ENCODE data around the gene HEATR9. TPM values are rescaled to one million over a fixed set of nuclear protein-coding genes. Genes with fewer than 3 reads are reported as not detected.

Gene HEATR9
- total RNA-seq, 2 experiments from 2014 or later, result 0.38 to 0.70 TPM

DNA sequence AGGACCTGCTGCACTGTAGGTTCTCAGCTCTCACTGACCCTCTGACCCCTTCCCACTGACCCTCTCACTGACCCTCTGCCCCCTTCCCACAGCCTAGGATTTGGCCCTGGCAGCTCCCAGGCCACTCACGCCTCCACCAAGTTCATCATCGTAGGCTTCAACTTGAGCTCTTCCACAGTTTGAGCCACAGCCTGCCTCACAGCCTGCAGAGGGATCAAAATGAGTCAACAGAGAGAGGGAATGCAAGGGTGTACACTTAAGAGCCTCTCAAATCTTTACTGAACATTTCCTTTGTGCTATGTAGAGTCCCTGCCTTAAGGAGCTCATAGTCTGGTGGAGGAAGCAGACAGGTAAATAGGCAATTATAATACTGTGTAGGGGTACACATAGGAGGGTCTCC lies 12.1 kb downstream of the HEATR9 start:
- Mint-ChIP-seq H3K9me3 (no peaks in the 10 kb centered on the region), H3K36me3 (ENCODE audit: low read depth) (peaks cover 12% of the 10 kb centered on the region), H3K4me3 (no peak overlapping the region), H3K27me3 (no peaks in the 10 kb centered on the region), H3K4me1 (ENCODE audit: low read depth) (peaks cover 10% of the 10 kb centered on the region), H3K27ac (peak overlapping the region; percentile 12)
- DNase-seq (no peak), ATAC-seq (no peak)
- TF ChIP-seq, protein P1, sequence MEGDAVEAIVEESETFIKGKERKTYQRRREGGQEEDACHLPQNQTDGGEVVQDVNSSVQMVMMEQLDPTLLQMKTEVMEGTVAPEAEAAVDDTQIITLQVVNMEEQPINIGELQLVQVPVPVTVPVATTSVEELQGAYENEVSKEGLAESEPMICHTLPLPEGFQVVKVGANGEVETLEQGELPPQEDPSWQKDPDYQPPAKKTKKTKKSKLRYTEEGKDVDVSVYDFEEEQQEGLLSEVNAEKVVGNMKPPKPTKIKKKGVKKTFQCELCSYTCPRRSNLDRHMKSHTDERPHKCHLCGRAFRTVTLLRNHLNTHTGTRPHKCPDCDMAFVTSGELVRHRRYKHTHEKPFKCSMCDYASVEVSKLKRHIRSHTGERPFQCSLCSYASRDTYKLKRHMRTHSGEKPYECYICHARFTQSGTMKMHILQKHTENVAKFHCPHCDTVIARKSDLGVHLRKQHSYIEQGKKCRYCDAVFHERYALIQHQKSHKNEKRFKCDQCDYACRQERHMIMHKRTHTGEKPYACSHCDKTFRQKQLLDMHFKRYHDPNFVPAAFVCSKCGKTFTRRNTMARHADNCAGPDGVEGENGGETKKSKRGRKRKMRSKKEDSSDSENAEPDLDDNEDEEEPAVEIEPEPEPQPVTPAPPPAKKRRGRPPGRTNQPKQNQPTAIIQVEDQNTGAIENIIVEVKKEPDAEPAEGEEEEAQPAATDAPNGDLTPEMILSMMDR (IDR thresholded peaks at IDR 0.05), result no peak
- POLR2A ChIA-PET, result interaction anchor here (0.7 to 1.2 kb wide), 4 partner anchors 9 to 47 kb away, joined by 3 to 5 read pairs (median 3); no protein-coding TSS in a partner anchor
- intact Hi-C loops (cut with micrococcal nuclease), result no loop called here
- CTCF ChIA-PET, result interaction anchor here (0.7 to 1.3 kb wide), 5 partner anchors 9 to 292 kb away, joined by 3 to 4 read pairs (median 3); no protein-coding TSS in a partner anchor

DNA sequence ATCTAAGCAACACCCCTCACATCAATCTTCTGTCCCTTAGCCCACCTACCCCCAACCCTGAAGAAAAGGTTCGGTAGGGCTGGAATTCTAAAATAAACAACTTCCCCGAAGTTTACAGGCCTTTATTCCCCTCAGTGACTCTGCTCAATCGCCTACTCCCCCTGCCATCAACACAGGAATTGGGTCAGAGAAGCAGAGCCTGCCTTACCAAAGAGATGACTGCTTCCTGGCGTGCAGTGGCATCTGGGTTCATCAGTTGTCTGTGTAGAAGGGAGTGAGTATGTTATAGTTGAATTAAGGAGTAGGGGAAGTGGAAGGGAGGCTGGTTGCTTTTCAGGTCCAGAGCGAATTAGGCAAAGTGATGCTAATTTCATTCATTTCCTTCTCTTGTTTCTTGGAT lies 12.7 kb downstream of the HEATR9 start:
- TF ChIP-seq, protein P1 (IDR thresholded peaks at IDR 0.05), result no peak
- Mint-ChIP-seq H3K36me3 (ENCODE audit: low read depth) (peaks cover 16% of the 10 kb centered on the region), H3K4me3 (no peak overlapping the region), H3K4me1 (ENCODE audit: low read depth) (peaks cover 10% of the 10 kb centered on the region), H3K27me3 (no peaks in the 10 kb centered on the region), H3K27ac (no peak overlapping the region), H3K9me3 (no peaks in the 10 kb centered on the region)
- POLR2A ChIA-PET, result interaction anchor here (1.1 kb wide), 1 partner anchor 46 kb away, joined by 3 read pairs; no protein-coding TSS in a partner anchor
- no peak for DNase-seq
- ATAC-seq, result no peak
- intact Hi-C loops (cut with micrococcal nuclease), result no loop called here
- CTCF ChIA-PET, result interaction anchor here (0.7 to 1.0 kb wide), 4 partner anchors 8 to 293 kb away, joined by 3 to 4 read pairs (median 4); no protein-coding TSS in a partner anchor

DNA sequence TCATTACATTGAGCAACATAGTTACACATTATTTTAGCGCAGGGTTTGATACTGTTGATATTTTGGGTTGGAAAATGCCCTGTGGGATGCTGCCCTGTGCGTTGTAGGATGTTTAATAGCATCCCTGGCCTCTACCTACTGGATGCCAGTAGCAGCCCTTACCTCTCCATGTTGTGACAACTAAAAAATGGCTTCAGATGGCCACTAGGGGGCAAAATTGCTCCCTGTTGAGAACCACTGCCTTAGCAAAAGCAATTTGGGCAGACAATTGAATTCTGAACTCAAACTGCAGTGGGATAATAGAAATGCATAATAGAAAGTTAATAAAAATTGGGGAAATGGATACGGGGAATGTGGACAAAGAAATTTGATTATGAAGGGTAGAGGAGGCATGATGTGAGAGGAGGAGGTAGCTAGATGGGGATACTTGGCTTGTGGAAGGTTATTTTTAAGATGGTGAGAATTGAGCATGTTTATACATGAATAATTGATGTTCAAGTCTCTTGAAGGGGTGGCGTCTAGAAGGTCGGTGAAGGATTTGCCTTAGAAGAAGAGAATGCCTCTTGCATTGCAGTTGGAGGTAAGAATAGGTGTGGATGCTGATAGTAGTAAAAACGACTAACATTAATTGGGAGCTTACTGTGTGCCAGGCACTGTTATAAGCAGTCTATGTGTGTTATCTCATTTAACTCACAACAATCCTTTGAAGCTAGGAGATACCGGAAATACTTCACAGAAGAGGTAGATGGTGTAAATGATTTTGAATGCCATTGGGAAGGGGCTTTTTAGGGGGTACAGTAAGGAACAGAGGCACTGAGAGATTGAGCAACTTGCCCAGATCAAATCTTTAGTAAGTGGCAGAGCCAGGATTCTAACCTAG lies 19.0 kb downstream of the HEATR9 start:
- peak; percentile 85 for ATAC-seq
- TF ChIP-seq, protein P1 (IDR thresholded peaks at IDR 0.05), result peak; percentile 88
- peak; percentile 73 for DNase-seq
- H3K4me1 Mint-ChIP-seq (ENCODE audit: low read depth), result peaks cover 12% of the 10 kb centered on the region
- POLR2A ChIA-PET, result interaction anchor here (0.7 to 1.2 kb wide), 5 partner anchors 10 to 62 kb away, joined by 3 read pairs; no protein-coding TSS in a partner anchor
- no peak overlapping the region for H3K4me3 Mint-ChIP-seq
- intact Hi-C loops (cut with micrococcal nuclease), result no loop called here
- no peaks in the 10 kb centered on the region for H3K27me3 Mint-ChIP-seq
- peaks cover 44% of the 10 kb centered on the region for H3K36me3 Mint-ChIP-seq (ENCODE audit: low read depth)
- H3K27ac Mint-ChIP-seq, result peak overlapping the region; percentile 40
- CTCF ChIA-PET, result interaction anchor here (0.6 to 4.5 kb wide), 43 partner anchors 8 to 611 kb away, joined by 3 to 23 read pairs (median 5); partner anchors contain the start of genes CCL16, LYZL6 and RDM1
- no peaks in the 10 kb centered on the region for H3K9me3 Mint-ChIP-seq

DNA sequence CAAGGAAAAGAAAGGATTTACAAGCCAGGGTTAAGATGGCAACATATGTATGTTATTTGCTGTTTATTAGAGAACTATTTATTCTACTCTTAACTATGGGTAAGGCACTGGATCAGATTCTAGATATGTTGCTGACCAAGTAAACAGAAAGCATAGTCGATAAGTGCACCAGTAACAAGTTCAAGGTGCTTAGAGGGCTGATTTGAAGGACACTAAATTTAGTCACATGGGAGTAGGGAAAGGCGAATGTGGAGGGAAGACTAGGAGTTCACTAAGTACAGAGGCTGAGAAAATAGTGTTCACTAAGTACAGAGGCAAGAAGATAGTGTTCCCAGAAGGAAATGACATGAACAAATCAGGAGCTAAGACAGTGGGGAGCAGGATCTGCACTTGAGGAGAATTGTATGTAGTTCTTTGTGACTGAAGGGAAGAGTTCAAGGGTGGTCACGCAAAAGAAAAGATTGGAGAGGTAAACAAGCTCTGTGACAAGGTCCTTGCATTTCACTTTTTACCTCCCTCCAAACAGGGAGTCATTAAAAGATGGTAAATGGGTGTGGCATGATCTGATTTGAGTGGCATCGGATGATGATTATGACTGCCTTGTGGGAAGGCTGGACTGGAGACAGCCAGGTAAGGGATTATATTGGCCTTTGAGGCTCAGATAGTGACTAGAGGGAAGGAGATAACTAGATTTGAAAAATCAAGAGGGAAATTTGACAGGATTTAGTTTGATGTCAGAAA lies 20.9 kb downstream of the HEATR9 start:
- ATAC-seq, result no peak
- POLR2A ChIA-PET, result interaction anchor here (0.6 to 1.9 kb wide), 6 partner anchors 9 to 95 kb away, joined by 3 to 6 read pairs (median 4); no protein-coding TSS in a partner anchor
- DNase-seq, result no peak
- TF ChIP-seq, protein P1 (IDR thresholded peaks at IDR 0.05), result no peak
- H3K27me3 Mint-ChIP-seq, result no peaks in the 10 kb centered on the region
- peaks cover 57% of the 10 kb centered on the region for H3K36me3 Mint-ChIP-seq (ENCODE audit: low read depth)
- no peaks in the 10 kb centered on the region for H3K9me3 Mint-ChIP-seq
- no peak overlapping the region for H3K4me3 Mint-ChIP-seq
- CTCF ChIA-PET, result interaction anchor here (1.0 to 4.5 kb wide), 23 partner anchors 9 to 225 kb away, joined by 3 to 23 read pairs (median 5); partner anchors contain the start of genes RDM1 and TAF15
- intact Hi-C loops (cut with micrococcal nuclease), result no loop called here
- peaks cover 14% of the 10 kb centered on the region for H3K4me1 Mint-ChIP-seq (ENCODE audit: low read depth)
- peak overlapping the region; percentile 13 for H3K27ac Mint-ChIP-seq

Data from activated CD8-positive, alpha-beta T cell treated with anti-CD3 and anti-CD28 coated beads for 36 hours (primary cell).